ENCODE results near the gene TM2D3.

TM2D3 gene, protein sequence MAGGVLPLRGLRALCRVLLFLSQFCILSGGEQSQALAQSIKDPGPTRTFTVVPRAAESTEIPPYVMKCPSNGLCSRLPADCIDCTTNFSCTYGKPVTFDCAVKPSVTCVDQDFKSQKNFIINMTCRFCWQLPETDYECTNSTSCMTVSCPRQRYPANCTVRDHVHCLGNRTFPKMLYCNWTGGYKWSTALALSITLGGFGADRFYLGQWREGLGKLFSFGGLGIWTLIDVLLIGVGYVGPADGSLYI

DNA sequence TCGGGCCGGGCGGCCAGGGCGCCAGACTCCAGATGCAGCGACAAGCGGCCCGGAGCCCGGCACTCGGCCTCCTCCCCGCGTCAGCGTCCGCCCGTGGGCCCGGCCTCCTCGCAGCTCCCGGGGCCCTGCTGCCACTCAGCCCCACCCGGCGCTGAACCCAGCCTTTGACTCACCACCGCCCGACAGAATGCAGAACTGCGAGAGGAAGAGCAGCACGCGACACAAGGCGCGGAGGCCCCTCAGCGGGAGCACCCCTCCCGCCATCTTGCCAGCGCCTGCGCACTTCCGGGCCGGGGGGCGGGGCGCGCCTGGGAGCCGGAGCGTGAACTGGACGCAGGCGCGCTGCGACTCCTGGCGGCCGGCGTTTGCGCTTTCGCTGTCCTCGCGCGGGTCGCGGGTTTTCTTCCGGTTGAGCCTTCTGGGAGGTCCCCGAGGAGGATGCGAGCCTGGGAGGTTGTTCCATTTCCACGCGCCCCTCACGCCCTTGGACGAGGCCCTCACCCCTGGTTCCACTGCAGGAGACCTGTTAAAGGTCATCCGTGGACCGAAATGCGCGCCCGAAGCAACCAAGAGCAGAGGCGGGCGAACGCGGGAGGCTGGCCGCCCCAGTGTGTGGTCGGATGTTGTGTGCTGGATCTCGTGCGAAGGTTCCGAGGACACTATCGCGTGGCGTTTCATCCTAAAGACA is at the start of gene TM2D3:
TM2D3 (minus strand) TSS at position 284 of the 688 bp plus-strand sequence; CDS start at position 264, 20 bp downstream.
- DNase-seq (ENCODE audit: low read depth) = peak; percentile 92

DNA sequence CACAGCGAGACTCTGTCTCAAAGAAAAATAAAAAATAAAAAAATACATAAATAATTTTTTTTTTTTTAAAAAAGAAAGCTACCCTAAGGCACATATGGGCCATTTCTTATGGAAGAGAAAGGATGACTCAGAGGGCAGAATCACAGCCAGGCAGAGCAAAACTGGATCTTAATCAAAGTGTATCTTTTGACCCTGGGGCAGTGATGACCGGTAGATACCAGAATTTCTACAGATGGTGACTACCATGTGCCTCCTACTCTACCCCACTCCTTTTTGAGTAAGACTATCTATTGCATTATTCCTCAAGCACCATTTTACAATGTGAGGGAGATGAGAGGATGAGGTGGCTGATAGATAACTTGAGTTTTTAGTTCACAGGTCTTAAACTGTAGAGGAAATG is 46.1 kb upstream of the TM2D3 start:
- peak; percentile 64 for DNase-seq (ENCODE audit: low read depth)

DNA sequence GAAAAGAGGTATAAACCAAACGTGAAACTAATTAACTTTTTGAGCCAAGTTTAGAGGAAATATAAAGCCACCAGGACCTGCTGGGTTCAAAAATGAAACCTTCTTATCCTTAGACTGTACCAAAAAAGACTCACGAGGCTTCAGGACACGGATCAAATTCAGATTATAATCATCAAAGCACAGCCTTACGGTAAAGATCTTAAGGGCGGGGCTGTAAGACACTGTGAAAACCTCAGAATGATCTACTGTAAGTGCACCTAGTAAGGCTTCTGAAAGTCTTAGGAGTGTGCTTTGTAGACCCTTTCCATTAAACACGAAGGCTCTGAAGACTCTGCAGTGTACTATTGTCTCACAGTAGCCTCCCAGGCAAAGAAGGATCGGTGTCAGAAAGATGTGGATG is 45.3 kb upstream of the TM2D3 start:
- no peak for DNase-seq (ENCODE audit: low read depth)

DNA sequence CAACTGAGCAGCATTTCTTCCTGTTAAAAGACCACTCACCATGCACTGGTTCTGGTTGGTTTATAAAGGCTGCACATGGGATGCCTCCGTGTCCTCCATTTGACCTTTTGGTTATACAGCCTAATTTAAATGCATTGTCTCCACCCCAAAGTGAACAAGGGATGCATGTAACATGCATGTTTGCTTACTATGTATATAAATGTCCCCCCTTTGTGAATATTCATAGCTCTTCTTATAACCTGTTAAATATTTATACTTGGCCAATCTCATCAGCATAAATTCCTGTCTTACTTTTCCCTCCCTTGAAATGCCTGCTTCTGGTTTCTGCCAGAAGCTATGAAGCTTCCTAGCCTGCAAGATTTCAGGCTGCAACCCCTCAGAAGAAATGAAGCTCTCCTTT is 44.6 kb upstream of the TM2D3 start:
- no peak for DNase-seq (ENCODE audit: low read depth)

DNA sequence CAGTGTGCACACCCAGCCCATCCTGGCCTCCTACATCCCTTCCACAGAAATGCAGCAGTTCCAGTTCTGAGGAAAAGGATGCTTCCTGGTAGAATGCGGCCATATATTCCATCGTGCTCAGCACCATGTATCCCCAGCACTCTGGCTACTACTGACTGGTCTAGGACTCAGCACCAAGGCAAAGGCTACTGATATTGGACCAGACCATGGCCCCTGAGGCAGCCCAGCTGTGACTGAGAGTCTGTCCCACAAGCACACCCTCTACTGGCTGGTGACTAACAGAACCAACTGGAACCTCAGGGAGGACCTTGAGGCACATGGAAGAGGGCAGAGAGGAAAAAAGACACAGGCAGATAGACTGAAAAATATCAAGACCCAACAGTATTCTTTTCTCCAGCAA is 42.1 kb upstream of the TM2D3 start:
- no peak for DNase-seq (ENCODE audit: low read depth)

DNA sequence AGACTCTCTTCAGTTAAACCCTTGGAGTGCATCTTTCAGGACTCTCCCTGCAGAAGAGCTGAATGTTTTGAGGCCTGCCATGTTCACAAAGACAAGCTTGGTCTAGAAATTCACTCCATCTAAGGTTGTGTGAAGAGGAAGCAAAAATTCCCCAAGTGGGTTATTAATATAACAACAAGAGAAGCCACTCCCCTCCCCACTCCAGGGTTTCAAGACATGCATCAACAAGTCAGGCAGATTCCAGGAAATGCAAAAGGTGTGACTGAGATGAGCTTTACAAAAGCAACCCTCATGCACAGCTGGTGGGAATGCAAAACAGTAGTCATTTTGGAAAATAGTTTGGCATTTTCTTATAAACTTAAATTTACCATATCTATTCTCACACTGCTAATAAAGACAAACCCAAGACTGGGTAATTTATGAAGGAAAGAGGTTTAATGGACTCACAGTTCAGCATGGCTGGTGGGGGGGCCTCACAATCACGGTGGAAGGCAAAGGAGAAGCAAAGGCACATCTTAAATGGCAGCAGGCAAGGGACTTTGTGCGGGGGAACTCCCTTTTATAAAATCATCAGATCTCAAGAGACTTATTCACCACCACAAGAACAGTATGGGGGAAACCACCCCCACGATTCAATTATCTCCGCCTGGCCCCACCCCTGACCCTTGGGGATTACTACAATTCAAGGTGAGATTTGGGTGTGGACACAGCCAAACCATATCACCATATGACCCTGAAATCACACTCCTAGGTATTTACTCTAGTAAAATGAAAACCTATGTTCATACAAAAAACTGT is 40.8 kb upstream of the TM2D3 start:
- no peak for DNase-seq (ENCODE audit: low read depth)

DNA sequence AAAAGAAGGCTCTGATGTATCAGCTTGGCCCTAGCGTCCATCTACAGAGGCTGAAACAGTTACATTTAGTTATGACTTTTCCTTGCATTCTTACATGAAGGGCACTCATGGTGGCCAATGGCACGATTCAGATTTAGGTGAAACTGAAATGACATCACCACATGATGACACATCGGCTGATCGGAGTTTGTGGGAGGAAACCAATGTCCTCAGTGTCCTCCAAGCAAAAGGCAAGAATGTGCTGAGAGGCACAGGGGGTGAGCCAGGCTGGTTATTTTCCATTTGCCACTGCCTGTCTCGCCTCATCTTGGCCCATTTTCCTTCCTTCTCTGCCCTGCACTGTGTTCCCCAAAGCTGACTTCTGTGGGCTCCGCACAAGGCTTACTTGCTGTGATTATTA is 37.7 kb upstream of the TM2D3 start:
- peak; percentile 71 for DNase-seq (ENCODE audit: low read depth)

DNA sequence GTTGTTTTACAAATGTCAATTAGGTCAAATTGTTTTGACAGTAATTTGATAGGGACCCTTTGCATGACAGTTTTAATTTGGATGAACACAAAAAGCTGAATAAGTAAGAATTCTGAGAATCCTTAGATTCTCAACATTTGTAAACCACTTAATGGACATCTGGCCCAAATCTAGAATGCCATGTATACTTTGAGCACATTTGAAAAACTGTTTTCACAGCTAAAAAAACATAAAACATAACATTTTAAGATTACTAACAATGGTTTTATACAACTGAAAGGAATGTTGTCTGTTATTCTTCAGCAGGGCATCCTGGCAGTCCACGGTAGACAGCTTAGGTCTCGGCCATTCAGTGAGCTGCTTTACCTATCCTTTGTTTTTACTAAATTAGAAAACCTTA is 34.5 kb upstream of the TM2D3 start:
- no peak for DNase-seq (ENCODE audit: low read depth)

DNA sequence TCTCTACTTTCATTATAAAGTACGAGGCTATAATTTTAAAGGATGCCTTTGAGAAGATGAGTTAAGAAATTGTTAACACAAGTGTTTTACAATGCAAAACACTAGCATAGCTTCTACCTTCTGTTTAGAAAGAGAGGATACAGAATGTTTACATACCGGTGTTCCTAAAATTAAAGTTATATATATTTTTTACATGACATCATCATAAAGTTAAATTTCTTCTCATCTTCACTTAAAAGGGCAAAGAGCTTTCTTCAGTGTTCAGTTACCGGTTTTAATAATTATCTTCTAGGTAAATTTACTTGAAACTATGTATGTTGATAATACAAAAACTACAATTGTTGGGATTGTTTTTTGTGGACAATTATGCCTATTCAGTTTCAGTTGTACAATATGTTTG is 32.7 kb upstream of the TM2D3 start:
- no peak for DNase-seq (ENCODE audit: low read depth)

DNA sequence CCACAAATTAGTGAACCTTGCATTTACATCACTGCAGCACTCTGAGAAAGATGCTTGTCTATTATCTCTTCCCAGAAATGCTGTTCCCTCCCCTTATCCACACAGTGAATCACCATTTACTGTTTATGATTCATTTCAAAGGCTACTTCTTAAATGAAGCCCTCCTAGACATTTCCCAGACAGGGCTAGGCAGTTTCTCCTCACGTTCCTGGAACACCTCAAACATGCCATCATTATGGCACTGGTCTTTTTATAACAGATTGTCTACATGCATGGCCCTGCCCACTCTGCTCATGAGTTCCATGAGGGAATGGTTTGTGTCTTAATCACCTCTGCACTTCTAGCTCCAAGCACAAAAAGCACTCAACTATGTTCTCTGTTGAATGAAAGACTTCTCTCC is 32.2 kb upstream of the TM2D3 start:
- peak; percentile 83 for DNase-seq (ENCODE audit: low read depth)

DNA sequence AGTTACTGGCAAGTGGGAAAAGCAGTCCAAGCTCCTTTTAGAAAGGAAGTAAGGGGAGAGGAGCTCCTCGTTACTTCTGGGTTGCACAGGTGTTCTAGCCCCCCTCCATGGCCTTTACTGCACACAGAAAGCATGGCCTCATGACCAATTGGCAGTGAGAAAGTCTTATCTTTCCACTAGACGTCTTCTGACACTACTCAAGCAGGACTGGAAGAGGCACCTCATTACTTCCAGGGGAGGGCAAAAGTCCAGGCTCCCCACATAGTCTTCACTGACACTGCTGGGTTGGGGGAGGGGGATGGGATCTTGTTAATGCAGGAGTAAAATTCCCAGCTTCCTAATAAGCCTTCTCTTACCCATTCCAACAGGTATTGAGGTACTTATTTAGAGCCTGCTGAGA is 27.6 kb upstream of the TM2D3 start:
- DNase-seq (ENCODE audit: low read depth) = no peak

DNA sequence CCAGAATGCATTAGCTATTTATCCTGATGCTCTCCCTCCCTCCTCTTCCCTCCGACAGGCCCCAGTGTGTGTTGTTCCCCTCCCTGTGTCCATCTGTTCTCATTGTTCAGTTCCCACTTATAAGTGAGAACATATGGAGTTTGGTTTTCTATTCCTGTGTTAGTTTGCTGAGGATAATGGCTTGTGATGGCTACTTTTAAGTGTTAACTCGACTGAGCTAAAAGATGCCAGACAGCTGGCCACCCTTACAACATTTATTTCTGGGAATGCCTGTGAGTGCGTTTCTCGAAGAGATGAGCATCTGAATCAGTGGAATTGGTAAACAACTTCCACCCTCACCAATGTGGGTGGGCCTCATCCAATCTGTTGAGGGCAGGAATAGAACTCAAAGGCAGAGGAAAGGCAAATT is 24.7 kb upstream of the TM2D3 start:
- no peak for DNase-seq (ENCODE audit: low read depth)

DNA sequence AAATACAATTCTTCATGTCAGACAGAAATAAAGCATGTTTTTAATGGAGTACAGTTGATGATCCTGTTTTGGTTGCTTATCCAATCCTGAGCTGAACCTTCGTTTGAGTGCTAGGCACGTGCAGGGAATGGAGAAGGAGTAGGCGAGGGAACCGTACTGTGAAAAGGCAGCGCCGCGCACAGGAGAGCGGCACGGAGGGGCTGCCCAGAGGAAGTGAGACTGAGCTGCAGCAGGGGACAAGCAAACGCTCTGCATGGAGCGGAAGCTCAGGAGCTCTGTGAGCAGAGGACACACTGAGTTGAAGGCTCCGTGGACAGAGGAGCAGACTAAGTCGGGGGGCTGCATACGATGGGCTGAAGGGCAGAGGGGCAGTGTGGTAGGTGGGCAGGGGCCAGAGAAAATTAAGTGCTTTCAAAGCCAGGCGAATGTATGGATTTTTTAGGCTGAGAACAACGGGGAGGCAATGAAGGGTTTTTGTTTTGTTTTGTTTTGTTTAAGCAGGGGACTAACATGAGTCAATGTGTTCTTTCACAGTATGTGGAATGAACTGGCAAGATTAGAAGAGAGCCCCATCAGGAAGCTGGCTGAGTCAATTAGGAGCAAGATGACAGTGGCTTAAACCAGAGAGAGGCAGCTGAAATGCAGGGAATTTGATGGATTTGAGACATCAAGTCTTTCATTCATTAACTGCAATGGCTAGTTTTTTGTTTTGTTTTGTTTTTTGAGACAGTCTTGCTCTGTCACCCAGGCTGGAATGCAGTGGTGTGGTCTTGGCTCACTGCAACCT is 23.8 kb upstream of the TM2D3 start:
- peak; percentile 81 for DNase-seq (ENCODE audit: low read depth)

DNA sequence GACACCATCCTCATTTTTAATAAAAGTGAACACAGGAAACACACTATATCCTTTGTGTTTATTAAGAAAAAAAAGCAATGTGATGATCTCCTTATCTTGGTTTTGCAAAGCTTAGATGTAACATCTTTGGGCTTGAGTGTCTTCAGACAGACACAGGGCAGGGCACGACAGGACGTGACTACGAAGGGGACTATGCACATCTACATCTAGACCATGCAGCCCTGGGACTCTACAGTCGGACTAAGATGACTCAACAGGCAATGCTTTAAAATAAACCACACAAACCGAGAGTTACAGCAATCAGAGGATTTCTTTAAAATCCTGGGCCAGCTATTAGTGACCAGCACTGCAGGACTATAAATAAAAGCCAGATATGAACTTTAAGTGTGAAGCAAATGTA is 22.8 kb upstream of the TM2D3 start:
- DNase-seq (ENCODE audit: low read depth) = peak; percentile 90

DNA sequence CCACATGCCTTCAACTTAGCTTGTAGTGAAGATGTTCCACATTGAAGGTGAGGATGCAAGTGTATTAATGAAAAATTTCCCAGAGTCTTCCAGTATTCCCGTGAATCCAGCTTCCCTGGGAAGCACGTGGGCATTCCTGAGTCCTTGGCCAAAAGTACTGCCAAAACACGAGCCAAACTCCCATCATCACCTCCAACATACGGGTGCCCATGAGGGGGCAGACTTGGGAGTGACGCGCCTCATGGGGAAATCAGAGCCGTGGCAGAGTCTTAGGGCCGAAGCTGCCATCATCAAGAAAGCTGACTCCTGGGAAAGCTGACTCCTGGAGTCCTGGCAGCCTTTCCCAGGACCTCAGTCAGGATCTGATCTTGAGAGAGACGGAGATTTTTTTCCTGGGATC is 20.1 kb upstream of the TM2D3 start:
- no peak for DNase-seq (ENCODE audit: low read depth)

DNA sequence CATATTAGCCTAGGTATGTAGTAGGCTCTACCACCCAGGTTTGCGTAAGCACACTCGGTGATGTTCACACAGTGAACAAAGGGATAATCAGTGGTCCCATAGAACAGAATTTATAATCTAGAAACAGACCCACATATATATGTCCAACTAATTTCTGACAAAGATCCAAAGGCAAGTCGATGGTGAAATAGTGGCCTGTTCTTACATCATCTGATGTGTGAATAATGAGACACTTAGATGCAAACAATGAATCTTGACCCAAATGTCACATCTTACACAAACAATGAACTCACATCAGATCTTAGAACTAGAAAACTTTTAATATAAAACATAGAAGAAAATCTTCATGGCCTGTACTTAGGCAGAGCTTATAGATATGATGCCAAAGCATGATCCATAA is 17.6 kb upstream of the TM2D3 start:
- peak; percentile 17 for DNase-seq (ENCODE audit: low read depth)

DNA sequence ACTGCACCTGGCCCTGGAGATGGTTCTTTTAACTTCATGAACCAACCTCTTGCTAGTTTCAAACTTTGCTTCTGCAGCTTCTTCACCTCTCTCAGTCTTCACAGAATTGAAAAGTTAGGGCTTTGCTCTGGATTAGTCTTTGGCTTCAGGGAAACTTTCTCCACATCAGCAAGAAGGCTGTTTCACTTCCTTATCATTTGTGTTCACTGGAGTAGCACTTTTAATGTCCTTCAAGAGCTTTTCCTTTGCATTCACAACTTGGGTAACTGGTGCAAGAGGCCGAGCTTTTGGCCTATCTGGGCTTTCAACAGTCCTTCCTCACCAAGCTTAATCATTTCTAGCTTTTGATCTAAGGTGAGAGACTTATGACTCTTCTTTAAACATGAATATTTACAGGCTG is 15.7 kb upstream of the TM2D3 start:
- no peak for DNase-seq (ENCODE audit: low read depth)

DNA sequence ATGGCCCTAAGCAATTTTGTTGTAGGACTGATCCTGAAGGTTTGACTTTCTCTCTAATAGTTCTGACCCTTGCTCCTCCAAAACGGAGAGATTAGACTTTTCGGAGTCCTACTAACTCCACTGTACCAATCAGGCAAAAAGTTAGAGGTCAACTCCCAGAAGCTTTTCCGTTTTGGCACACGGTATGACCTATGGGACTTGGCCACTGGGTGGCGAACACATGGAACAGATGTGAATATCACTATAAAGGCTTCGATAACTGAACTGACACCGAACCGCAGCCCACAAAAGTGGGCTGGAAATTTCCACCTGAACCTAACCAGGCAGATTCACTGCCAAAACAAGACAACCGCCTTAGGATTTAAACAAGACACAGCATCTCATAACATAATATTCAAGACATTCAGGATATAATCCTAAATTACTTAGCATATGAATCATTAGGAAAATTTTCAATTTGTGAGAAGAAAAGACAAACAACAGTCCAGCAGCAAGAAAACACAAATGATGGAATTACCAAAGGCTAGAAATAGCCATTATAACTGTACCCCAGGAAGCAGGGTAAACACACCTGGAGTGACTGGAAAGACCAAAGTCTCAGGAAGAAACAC is 12.2 kb upstream of the TM2D3 start:
- peak; percentile 53 for DNase-seq (ENCODE audit: low read depth)

DNA sequence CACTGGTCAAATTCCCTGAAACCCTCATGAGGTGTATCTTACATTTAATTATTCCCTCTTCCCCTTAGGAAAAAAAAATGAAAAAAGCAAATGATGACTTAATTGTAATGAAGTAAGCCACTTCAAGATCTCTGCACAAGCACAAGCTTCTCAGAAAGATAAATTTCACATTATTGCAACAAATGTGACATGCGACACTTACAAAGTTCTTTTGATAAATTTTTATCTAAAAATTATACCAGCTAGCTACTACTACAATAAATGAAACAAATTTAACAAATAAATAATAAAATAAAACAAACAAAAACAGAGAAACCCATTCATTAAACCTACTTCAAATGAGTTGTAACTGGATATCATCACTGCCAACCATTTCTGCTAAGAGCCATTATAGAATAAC is 10.0 kb upstream of the TM2D3 start:
- DNase-seq (ENCODE audit: low read depth) = no peak

DNA sequence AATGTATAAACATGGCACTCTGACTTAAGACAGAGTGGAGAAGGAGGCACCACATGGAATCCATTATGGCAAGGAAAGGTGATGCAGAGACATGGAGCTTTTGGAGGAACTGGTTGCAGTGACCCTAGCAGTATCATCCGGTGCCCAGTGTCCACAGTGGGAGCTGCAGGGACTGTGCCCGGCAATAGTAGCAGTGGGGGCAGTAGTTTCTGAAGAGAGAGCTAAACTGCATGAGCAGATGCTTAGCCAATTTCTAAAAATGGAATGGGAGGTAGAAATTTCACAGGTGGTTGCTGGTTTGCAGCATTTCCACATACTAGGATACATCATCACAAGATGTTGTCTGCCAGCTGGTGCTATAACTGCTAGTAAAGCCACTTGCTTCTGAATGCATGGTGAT is 7.8 kb upstream of the TM2D3 start:
- DNase-seq (ENCODE audit: low read depth) = no peak

DNA sequence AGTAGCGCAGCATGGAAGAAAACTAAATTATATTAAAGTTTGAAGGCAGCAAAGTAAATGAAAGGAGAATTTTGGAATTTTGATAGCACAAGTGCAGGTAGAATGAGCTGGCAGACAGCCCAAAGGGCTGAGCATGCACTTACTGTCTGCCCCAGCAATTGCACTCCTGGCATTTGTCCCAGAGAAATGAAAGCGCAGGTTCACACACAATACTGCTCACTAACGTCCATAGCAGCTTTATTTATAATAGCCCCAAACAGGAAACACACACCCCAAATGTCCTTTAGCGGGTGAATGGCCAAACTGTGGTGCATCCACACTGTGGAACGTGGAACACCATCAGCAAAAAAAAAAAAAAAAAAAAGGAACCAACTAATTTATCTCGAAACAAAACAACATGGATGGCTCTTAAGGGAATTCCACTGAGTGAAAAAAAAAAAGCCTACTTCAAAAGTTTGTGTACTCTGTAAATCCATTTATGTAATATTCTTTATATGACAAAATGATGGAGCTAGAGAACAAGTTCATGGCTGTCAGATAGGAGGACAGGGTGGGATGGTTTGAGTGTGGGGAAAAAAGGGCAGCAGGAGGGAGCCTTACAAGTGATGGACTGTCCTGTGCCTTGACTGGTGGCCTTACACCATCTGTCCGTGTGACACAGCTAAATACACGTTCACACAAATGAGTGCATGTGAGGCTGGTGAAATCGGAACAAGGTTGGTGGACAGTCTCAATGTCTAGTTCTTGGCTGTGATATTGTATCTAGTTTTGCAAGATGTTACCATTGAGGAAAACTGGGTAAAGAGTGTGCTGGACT is 6.0 kb upstream of the TM2D3 start:
- no peak for DNase-seq (ENCODE audit: low read depth)
